HG03175 (cell line): ENCODE results near the gene NEK6.

ENCODE experiments used
- ATAC-seq: cut with Tn5 transposase; IDR thresholded peaks from one replicate; pipeline ENCODE4 v1.9.1; 2021; ENCODE audit warnings: mild to moderate bottlenecking, moderate library complexity; ENCODE audit not compliant: unreplicated experiment

The NEK6 gene

DNA sequence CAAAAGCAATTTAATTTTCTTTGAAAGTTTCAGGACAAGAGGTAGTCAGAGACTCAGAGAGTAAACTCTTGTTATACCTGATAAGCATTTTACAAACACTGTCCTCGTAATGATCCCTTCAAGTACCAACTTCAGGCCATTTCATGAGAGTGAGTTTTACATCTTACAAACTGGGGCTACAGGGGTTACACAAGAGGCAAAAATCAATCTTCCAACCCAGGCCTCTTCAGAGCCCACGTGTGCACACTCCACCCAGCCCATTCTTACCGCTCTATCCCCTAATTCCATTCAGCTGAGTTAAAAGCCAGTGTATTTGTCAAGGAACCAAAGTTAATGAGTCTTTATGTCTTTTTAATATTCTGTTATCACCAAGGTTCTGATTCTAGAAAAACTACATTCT lies 110.9 kb downstream of the NEK6 start:
- no peak for ATAC-seq

DNA sequence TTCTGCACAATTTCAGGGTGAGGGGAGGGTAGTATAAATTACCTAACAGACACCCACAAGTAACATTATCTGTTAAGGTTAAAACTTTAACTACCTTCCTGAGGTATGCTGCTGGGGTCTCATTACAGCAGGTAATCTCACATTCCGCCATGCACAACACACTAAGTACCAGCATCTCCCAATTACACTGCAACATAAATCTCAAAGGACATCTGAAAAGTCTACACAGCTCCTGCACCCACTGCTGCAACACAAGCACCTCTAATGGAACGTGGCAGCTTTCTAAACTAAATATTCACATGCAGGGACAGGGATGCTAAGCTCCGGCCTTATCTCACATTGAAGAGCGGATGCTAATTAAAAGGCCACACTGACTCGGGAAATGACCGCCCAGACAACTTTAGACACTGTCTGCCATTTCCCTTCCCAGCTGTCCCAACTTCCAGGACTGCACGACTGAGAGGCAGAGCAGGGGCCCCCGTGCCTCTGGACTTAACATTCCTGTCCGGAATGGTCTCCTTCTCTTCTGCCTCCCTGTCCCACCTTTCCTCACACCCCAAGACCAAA lies 111.6 kb downstream of the NEK6 start:
- no peak for ATAC-seq

DNA sequence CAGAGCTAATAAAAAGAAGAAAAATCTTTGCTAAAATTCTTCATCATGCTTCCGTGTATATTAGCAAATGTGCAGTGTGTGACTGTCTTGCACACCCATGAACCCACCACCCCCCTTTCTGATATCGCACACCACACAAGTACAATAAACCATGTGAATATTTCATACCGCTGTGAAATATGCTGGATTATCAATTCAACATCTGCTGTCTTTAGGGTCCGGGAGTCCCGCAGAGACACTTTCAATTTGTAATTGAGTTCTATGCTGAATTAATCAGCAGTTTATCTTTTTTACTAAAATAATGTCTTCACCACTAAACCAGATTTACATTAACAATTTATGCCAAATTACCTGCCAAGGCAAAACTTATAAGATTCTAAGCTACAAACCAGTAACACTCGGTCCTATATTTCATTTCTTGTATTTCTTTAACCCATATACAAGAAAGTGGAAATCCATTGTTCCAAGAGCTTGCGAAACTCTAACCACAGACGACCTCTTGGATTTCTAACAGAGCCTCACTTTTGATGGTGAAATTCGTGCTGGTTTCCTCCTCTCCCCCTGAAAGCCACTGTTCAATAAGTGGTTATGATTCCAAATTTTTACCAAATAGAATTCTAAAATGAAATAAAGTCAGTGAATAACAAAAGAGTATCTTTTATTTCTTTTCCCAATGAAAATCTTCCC lies 113.3 kb downstream of the NEK6 start:
- no peak for ATAC-seq

DNA sequence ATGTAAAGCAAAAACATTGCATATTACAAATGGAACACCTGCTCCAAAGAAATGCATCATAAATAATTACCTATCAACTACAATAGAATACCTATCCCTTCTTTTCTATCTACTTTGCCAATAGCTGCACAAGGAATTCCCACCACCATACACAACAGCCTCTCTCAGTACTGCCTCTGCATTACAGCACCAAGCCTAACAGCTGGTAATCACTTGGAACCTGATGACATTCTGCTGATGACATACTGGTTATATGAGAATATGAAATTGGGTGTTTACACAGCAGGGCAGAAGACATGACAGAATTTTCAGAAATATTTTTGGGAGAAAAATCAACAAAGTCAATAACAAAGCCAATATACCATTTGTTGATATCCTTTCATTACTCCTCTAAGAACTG lies 114.3 kb downstream of the NEK6 start:
- ATAC-seq: no peak

DNA sequence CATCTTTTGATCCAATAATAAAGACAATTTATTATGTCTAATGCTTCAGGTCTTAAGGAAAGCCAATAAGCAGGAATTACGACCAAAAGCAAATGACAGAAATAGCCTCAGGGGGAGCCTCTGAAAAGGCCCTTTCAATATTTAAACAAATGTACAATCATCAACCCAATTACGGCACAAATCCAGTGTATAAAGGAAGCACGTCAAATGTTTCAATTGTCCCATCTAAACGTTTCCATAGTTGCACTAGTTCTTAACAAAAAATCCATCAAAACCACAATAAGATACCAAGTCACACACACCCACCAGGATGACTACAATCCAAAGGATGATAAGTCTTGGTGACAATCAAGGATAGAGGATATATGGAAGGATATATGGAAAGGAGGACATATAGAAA lies 115.6 kb downstream of the NEK6 start:
- no peak for ATAC-seq

DNA sequence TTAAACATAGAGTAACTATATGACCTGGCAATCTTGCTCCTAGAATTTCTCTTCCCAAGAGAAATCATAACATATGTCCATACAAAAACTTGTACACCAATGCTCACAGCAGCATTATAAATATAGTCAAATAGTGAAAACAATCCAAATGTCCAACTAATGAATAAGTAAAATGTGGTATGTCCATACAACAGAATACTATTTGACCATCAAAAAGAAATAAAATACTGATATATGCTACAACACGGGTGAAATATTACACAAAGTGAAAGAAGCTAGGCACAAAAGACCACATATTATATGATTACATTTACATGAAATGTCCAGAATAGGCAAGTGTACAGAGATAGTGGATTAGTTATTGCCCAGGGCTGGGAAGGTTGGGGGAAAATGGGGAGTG lies 116.1 kb downstream of the NEK6 start:
- ATAC-seq: no peak

DNA sequence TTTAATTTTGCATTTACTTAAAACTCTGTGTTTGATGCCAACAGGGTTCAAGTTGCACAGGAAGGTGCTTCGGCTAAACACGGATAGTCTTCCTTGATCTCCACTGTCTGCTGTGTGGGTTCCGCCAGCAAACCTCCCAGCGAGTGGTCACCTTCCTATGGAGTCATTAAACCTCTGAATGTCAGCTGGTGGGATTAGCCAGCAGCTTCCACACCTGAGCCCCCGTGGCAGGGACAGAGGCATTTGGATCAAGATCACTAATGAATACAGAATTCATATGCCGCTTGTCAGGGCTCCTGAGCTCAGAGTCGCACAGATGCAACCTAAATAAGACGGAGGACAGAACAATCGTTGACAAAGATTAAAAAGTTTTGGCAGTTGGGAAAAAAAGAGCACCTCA lies 118.0 kb downstream of the NEK6 start:
- ATAC-seq: no peak

DNA sequence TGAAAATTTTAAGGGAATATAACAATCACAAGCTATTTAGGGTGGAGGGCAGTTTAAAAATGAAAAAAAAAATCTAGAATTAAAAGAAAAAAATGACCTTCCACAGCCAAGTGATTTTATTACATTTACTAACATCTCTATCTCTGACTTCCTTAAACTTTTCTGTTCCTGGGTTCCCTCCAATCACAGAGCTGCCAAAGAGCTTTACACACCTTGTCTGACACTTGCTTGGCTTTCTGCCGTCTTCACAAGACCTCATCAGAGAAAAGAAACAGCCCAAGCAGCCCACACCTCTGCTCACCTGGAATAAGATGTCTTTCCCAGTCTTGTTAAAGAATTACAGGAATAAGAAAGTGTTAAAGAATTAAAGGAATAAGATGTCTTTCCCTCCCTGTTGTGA lies 118.6 kb downstream of the NEK6 start:
- ATAC-seq: no peak

DNA sequence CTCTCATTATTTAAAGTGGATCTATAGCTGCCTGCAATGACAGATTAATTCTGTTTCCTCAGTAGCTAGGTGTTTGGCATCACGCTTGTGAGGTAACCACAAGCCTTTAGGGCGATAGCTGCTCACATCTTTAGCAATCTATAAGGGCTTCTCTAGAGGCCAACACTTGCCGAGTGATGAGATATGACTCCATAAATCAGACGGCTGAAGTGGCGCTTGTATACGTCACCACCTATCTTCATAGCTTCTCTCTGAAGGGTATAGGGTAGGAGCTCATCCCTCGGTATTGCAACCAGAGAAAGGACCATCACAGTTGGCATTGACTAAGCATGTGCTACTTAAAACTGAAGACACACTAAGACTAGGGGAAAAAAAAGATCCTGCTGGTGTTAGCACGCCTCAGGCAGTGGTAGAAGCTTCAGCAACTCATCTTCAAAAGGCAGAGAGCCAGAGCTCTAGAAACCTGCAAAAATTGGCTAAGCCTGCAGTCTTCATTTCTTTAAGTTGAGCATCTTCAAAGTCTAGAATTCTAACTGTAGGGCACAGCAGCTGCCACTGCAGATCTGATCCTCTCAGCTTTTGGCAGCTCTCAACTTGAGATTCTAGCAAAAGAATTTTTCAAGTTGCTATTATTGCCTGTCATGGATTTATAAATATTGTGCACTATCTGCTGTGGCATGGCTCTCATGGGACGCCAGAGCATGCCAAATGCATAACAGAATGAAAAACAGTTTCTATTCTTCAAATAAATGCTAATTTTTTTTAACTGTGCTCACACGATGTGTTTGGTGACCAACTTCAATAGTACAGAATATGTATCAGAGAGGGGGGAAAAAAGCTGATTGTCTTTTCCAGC lies 120.0 kb downstream of the NEK6 start:
- no peak for ATAC-seq

DNA sequence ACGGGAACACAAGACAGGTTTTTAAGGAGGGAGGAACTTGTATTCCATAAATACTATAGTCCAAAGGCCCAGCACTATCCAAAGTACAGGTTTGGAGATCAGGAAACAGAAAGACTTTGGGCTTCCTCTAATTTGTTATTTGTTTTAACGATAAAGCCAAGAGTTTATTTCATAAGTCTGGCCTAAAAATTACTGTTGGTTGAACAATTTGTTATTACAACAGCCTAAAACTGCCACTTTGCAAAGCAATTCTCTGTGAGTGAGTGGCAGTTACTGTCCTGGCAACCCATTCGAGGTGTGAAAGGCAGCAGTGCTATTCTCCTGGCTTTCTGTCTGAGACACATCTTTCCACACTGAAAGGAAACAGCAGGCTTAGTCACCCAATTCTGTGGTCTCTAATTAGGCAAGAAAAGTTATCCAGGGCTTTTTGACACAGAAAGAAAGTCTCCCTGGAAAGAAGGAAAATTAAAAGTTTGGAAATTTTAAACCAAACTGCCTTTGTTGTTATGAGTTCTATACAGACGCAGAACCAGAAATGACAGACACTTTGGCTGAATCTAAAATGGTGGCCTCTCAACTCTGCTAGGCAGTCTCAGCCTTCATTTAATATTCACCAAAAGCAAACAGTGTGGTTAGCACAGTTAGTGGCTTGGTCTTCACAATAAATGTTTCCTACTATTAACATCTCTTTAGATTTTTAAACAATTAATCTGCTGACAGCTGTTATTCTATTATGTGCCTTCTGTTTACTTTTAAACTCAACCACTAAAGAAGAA lies 123.6 kb downstream of the NEK6 start:
- ATAC-seq: no peak

DNA sequence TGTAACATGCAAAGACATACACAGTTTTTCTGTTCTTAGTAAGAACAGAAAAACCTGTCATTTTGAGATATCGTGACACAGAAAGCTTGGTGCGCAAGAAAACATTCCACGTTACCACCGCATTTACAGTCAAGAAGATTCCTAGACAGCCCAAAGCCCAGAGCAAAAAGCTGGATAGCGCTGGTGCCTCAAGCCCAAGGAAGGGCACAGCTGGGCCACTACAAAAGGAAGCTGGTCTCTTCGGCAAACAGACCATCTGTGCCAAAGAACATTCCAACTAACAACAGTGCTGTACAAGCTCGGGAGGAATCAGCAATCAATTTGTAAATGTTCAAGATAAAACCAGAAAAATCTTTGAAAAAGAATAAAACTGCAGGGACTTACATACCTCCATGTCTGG lies 126.5 kb downstream of the NEK6 start:
- no peak for ATAC-seq

DNA sequence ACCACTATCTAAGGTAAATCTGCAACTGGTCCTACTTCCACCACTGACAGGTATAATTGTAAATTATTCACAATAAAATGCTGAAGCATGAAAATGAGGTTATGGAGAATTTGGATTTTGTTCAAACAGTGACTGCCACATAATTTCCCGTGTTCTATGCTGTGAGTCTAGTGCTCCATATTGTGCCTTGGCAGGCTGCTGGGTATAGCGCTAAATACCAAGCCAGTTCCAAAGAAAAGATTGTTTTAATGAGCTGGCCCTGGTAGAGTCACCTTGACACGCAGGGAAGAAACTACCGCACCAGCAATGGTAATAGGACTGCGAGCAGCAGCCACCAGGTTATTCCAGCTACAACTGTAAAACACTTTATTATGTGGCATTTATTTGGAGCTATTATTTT lies 127.1 kb downstream of the NEK6 start:
- no peak for ATAC-seq

DNA sequence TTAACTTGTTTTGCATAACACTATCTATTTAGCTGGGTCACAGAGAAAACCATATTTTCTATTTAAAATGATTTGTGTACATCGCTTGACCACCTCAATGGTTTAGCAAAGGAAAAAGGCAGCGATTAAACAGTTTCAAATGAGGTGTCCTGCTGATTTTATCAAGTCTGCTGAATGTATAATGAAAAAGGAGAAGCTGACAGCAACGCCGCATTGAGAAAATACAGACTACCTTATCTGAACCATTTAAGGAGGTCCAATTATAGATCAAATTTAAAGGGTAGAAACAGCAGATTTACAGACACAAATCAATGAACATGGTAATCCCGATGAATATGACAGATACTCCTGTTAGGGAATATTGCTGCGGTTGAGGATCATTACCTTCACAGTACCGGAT lies 127.9 kb downstream of the NEK6 start:
- no peak for ATAC-seq

DNA sequence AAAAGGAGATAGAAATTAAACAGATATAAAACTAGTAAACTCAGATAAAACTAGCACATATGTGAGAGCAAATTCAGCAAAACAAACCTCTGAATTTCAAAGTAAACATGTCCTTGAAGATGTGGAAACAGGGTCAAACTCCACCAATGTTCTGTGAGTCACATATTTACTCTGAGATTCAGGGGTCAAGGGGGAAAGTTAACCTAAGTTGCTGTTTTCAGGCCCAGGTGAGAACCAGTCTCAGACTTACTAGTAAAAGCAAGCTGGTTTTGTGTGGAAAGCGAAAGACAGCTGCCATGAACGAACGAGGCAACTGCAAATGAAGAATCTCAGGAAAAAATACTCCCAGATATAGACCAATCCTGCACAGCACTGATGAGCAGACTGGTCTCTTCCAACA lies 128.5 kb downstream of the NEK6 start:
- ATAC-seq: no peak

DNA sequence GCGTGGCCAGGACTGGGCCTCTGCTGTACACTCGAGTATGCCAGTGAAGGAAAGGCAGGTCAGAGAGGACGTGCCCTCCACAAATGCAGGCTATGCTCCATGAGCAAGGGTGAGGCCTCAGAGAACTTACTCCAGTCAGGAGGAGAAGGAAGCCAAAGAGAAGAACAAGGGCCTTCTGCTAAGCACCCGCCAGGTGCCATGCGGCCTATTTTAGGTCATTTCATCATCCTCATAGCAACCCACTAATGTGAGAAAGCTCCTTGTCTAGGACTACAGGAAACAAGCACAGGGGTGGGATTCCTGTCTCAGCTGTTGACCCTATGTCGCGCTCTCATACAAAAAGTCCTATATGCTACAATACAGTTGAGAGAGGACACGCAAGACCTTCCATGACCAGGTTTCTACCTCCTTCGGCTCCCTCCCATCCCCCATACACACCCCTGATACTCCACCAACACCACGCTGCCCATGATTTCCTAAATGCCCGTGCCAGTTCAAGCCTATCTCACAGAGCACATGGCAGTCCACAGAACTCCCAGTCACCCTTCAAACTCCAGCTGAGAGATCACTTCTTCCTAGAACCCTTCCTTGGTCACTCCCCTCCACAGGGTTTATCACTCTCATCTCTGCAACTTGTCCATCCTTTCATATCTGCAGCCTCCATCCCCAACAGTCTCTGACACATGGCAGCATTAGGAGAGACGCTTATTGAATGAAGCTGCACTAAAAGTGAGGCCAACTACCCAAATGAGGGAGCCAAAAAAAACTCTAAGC lies 130.7 kb downstream of the NEK6 start:
- no peak for ATAC-seq

DNA sequence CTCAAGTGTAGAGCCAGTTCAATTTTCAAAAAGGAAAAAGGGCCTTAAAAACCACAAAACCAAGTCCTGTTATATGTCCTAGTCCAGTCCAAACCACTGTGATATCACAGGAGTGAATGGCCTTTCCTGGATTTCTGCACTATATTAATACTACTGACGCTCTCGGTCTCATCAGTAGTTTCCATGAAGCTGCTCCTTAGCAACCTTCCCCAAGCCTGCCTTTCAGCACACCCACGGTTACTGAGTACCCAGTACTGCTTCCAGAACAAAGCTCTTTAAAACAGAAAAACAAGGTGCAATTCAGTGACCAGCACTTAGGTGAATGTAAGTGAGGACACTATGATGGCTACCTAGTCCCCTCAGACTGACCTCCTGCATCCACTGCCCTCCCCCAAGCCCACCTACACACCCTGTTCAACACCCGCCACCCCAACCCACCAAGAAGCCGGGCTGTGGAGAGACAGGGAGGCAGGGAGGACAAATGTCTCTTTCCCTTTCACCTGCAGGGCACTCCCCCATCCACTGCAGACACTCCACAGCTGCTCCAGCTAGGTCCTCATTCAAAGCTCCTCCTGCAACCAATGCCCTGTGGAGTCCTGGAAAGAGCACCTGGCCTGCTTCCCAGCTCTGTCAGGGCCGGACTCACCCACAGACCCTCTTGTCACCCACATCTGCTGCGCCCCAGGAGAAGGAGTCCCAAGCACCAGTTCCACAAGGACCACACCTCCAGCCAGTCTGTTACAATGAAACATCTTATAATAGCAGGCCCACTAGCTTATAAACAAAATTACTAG lies 131.6 kb downstream of the NEK6 start:
- ATAC-seq: no peak

DNA sequence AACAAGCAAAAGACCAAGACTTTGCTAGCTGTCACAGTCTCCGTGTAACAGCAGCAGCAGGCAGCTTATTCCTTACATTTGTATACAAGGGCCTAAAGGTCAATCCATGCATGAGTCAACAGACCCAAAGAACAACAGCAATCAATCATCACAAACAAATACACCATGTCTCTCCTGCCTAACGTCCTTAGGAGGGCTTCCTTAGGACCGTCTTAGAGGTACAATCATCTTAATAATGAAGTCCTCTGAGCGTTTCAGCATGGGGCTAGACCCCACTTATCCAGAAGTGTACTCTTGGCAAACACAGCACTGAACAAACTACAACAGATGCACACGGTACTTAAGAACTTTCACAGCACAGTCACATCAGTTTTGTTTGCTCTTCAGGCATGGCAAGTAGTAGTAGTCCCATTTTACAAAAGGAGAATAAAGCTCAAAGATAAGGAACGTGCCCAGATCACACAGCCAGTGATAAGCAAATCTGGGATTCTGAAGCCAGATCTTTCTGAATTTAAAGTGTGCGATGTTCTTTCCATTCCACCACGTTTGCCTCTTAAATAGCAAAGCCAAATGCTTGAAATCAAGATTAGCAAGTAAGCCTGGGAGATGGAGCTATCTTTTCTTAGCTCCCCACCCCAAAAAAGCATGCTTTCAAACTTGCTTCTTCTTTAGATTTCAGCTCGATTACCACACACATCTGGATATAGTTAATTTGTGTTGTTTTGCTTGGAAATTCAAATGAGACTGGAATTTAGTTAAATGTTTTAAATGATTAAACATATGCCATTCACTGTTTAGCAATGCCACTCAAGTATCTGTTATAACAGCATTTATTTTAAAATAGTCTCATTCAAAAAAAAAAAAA lies 133.3 kb downstream of the NEK6 start:
- no peak for ATAC-seq

DNA sequence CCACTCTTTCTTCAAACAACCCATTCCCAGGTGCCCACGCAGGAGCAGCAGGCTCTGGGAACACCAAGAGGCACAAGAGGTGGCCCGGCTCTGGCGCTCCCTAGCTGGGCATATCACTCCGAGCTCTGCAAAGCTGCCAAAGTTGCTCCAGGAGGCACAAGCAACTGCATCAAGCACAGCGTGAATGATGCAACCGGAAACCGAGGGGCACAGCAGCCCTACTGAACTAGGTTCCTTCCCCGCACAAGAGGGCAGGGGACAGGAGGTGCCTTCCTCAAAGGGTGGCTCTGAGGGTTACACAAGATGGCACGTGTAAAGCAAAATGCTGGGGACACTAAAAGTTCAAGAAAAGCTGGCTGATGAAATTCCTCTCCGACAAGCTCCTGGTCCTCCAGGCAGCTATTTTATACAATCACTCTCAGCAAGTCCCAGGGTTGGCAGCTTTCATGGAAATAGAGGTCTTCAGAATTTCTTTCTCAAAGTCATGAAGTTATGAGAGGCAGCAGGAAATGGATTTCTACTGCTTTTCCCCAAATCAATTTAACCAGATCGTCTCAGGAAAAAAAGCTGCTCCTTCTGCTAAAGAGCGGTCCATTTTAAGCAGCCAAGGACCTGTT lies 134.6 kb downstream of the NEK6 start:
- no peak for ATAC-seq
